ENCODE results near the gene FTL.

- no peak for TF ChIP-seq CTCF (IDR thresholded peaks at IDR 0.05; ENCODE audit: extremely low read depth in 1 of 2, insufficient read depth in 1 of 2, low read depth in 1 of 2, low read length in 2 of 2)
- TF ChIP-seq POLR2A (IDR thresholded peaks at IDR 0.05; ENCODE audit: low read depth, low read length), result no peak
These were observed 24.7 kb downstream of the FTL start for GRCh38 chr19:48989701-48990291.
